Lower leg skin (tissue), 4 donors: ENCODE measurements around the gene QRFPR. TPM values are rescaled to one million over a fixed set of nuclear protein-coding genes. Genes with fewer than 3 reads are reported as not detected.

Source experiments
- DNase-seq, 2 donors: peaks; one replicate each; pipeline ENCODE4 v3.0.0-alpha.2; 2019; ENCODE audit warnings: low spot score in 2 of 2
- H3K4me3 ChIP-seq: fragments of 200-600 bp; sonication (generic); 2 replicates; pipeline ENCODE4 v1.5.1; 2017; ENCODE audit warnings: mild to moderate bottlenecking, low read depth; ENCODE audit not compliant: poor library complexity, severe bottlenecking
- CTCF ChIP-seq, 3 donors: fragments of 450-650 bp; IDR thresholded peaks; one replicate each; pipeline ENCODE4 v1.5.1; 2016; ENCODE audit warnings: antibody characterized with exemption in 3 of 3, mild to moderate bottlenecking in 3 of 3, moderate library complexity in 2 of 3
- POLR2A ChIP-seq, 2 donors: fragments of 450-650 bp; IDR thresholded peaks; one replicate each; pipeline ENCODE4 v1.6.1; 2016 to 2017; ENCODE audit warnings: antibody characterized with exemption in 2 of 2, mild to moderate bottlenecking in 1 of 2, moderate library complexity in 1 of 2
- WGBS, 2 donors: methylation state at CpG; one replicate each; pipeline ENCODE4 v1.1.5; 2018; 5-methylcytosine and 5-hydroxymethylcytosine counted together
- intact Hi-C: fragments of 100-400 bp; cut with DNase I; formaldehyde crosslinking; loops from one replicate; pipeline ENCODE4 v1.15.0; 2023; ENCODE audit warnings: low total_unique reads
- total RNA-seq, 4 donors: library from RNA; depleted of rRNA; stranded (reverse); fragments of >200 nt; gene quantifications; one replicate each; pipeline ENCODE4 v1.1.0, GENCODE V29; 2016

QRFPR gene
- total RNA-seq, 4 donors from 2014 or later, result not detected

GRCh38 chr4:121339307-121339706, 41.5 kb downstream of the QRFPR start:
- TF ChIP-seq POLR2A (IDR thresholded peaks at IDR 0.05) (no peak), CTCF (IDR thresholded peaks at IDR 0.05) (no peak)
- intact Hi-C loops, result no loop called here
- WGBS, 2 donors, result 58 to 59% methylated on average over 2 of the region's 2 CpGs
- no peak overlapping the region for H3K4me3 ChIP-seq
- DNase-seq, result no peak

GRCh38 chr4:121338518-121338917, 42.3 kb downstream of the QRFPR start:
- intact Hi-C loops, result no loop called here
- DNase-seq, result no peak
- TF ChIP-seq CTCF (IDR thresholded peaks at IDR 0.05), result no peak
- TF ChIP-seq POLR2A (IDR thresholded peaks at IDR 0.05), result no peak
- H3K4me3 ChIP-seq, result no peak overlapping the region
- WGBS, 2 donors, result 82 to 87% methylated on average over 7 of the region's 7 CpGs

GRCh38 chr4:121336706-121337105, 44.1 kb downstream of the QRFPR start:
- H3K4me3 ChIP-seq, result no peak overlapping the region
- TF ChIP-seq CTCF (IDR thresholded peaks at IDR 0.05) (no peak), POLR2A (IDR thresholded peaks at IDR 0.05) (no peak)
- no peak for DNase-seq
- WGBS, 2 donors, result 76 to 84% methylated on average over 2 of the region's 2 CpGs
- intact Hi-C loops, result no loop called here

GRCh38 chr4:121330180-121330665, 50.6 kb downstream of the QRFPR start:
- no peak for DNase-seq
- intact Hi-C loops, result no loop called here
- TF ChIP-seq CTCF (IDR thresholded peaks at IDR 0.05) (no peak), POLR2A (IDR thresholded peaks at IDR 0.05) (no peak)
- 60 to 65% methylated on average over 4 of the region's 4 CpGs for WGBS, 2 donors
- no peak overlapping the region for H3K4me3 ChIP-seq

- no peak for DNase-seq
- intact Hi-C loops, result no loop called here
- H3K4me3 ChIP-seq, result no peak overlapping the region
- WGBS, 2 donors, result 34 to 36% methylated on average over 1 of the region's 1 CpG
- TF ChIP-seq POLR2A (IDR thresholded peaks at IDR 0.05) (no peak), CTCF (IDR thresholded peaks at IDR 0.05) (no peak)
Measured at GRCh38 chr4:121326597-121326996, 54.2 kb downstream of the QRFPR start.

GRCh38 chr4:121324331-121324730, 56.5 kb downstream of the QRFPR start:
- no peak overlapping the region for H3K4me3 ChIP-seq
- intact Hi-C loops, result no loop called here
- no peak for DNase-seq
- 92 to 94% methylated on average over 3 of the region's 3 CpGs for WGBS, 2 donors
- TF ChIP-seq POLR2A (IDR thresholded peaks at IDR 0.05), result no peak
- no peak for TF ChIP-seq CTCF (IDR thresholded peaks at IDR 0.05)
